ENCODE measurements around the gene PRR5L.

DNA sequence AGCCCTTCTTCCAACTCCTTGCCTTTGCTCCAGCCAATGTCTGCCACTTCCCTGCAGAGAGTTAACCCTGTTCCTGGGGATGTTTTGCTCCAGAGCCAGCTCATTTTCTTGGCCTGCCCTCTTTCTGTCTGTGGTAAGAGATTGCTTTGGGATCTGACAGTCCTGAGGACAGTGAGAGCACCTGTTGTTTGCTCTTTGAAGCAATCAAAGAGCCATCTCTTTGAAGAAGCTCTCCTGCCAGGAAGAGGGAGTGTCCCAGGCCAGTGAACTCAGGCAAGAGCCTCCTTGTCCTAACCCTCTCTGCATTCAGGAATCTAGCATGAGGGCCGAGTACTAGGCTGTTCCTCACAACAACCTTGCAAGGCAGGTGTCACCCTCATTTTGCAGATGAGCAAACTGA is 171.8 kb downstream of the PRR5L start:
- TF ChIP-seq, protein P1, sequence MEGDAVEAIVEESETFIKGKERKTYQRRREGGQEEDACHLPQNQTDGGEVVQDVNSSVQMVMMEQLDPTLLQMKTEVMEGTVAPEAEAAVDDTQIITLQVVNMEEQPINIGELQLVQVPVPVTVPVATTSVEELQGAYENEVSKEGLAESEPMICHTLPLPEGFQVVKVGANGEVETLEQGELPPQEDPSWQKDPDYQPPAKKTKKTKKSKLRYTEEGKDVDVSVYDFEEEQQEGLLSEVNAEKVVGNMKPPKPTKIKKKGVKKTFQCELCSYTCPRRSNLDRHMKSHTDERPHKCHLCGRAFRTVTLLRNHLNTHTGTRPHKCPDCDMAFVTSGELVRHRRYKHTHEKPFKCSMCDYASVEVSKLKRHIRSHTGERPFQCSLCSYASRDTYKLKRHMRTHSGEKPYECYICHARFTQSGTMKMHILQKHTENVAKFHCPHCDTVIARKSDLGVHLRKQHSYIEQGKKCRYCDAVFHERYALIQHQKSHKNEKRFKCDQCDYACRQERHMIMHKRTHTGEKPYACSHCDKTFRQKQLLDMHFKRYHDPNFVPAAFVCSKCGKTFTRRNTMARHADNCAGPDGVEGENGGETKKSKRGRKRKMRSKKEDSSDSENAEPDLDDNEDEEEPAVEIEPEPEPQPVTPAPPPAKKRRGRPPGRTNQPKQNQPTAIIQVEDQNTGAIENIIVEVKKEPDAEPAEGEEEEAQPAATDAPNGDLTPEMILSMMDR (IDR thresholded peaks at IDR 0.05): no peak
- no peak for TF ChIP-seq POLR2A (IDR thresholded peaks at IDR 0.05)
- TF ChIP-seq EP300 (IDR thresholded peaks at IDR 0.05): no peak

Measured in tibial nerve (tissue), 4 donors.